ENCODE results near the gene MTMR2.

DNA sequence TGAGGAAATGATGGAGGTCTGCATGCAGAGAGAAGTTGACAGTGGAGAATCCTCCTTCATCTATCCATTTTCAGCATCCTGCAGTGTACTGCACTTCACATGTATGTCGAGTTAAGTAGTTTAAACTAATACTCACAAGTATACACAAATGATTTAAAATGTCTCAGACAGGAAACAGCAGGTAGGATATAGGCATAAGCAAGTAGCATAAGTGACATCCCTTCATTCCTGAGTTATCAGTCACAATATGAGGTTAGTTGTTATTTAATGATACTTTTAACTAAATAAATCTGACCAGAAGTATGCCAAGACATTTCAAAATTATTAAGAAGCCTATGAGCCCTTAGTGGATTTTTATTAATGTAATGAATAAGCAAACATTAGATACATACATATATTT, 37.4 kb downstream of the MTMR2 start:
- TF ChIP-seq, protein P1, sequence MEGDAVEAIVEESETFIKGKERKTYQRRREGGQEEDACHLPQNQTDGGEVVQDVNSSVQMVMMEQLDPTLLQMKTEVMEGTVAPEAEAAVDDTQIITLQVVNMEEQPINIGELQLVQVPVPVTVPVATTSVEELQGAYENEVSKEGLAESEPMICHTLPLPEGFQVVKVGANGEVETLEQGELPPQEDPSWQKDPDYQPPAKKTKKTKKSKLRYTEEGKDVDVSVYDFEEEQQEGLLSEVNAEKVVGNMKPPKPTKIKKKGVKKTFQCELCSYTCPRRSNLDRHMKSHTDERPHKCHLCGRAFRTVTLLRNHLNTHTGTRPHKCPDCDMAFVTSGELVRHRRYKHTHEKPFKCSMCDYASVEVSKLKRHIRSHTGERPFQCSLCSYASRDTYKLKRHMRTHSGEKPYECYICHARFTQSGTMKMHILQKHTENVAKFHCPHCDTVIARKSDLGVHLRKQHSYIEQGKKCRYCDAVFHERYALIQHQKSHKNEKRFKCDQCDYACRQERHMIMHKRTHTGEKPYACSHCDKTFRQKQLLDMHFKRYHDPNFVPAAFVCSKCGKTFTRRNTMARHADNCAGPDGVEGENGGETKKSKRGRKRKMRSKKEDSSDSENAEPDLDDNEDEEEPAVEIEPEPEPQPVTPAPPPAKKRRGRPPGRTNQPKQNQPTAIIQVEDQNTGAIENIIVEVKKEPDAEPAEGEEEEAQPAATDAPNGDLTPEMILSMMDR (conservative IDR thresholded peaks at IDR 0.05; ENCODE audit: low read depth in 2 of 2): no peak
- TF ChIP-seq EZH2 (IDR thresholded peaks at IDR 0.05; ENCODE audit: low read depth, unreplicated experiment): no peak
- TF ChIP-seq STAT1 (IDR thresholded peaks at IDR 0.05; ENCODE audit: unreplicated experiment): no peak
- TF ChIP-seq, protein P2, sequence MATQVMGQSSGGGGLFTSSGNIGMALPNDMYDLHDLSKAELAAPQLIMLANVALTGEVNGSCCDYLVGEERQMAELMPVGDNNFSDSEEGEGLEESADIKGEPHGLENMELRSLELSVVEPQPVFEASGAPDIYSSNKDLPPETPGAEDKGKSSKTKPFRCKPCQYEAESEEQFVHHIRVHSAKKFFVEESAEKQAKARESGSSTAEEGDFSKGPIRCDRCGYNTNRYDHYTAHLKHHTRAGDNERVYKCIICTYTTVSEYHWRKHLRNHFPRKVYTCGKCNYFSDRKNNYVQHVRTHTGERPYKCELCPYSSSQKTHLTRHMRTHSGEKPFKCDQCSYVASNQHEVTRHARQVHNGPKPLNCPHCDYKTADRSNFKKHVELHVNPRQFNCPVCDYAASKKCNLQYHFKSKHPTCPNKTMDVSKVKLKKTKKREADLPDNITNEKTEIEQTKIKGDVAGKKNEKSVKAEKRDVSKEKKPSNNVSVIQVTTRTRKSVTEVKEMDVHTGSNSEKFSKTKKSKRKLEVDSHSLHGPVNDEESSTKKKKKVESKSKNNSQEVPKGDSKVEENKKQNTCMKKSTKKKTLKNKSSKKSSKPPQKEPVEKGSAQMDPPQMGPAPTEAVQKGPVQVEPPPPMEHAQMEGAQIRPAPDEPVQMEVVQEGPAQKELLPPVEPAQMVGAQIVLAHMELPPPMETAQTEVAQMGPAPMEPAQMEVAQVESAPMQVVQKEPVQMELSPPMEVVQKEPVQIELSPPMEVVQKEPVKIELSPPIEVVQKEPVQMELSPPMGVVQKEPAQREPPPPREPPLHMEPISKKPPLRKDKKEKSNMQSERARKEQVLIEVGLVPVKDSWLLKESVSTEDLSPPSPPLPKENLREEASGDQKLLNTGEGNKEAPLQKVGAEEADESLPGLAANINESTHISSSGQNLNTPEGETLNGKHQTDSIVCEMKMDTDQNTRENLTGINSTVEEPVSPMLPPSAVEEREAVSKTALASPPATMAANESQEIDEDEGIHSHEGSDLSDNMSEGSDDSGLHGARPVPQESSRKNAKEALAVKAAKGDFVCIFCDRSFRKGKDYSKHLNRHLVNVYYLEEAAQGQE (IDR thresholded peaks at IDR 0.05; ENCODE audit: unreplicated experiment): no peak
- no peak for TF ChIP-seq POLR2AphosphoS5 (IDR thresholded peaks at IDR 0.05; ENCODE audit: low read depth)
- TF ChIP-seq EZH2phosphoT487 (IDR thresholded peaks at IDR 0.05; ENCODE audit: unreplicated experiment): no peak
- TF ChIP-seq, protein P3, sequence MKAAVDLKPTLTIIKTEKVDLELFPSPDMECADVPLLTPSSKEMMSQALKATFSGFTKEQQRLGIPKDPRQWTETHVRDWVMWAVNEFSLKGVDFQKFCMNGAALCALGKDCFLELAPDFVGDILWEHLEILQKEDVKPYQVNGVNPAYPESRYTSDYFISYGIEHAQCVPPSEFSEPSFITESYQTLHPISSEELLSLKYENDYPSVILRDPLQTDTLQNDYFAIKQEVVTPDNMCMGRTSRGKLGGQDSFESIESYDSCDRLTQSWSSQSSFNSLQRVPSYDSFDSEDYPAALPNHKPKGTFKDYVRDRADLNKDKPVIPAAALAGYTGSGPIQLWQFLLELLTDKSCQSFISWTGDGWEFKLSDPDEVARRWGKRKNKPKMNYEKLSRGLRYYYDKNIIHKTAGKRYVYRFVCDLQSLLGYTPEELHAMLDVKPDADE (IDR thresholded peaks at IDR 0.05): no peak
- TF ChIP-seq, protein P4, sequence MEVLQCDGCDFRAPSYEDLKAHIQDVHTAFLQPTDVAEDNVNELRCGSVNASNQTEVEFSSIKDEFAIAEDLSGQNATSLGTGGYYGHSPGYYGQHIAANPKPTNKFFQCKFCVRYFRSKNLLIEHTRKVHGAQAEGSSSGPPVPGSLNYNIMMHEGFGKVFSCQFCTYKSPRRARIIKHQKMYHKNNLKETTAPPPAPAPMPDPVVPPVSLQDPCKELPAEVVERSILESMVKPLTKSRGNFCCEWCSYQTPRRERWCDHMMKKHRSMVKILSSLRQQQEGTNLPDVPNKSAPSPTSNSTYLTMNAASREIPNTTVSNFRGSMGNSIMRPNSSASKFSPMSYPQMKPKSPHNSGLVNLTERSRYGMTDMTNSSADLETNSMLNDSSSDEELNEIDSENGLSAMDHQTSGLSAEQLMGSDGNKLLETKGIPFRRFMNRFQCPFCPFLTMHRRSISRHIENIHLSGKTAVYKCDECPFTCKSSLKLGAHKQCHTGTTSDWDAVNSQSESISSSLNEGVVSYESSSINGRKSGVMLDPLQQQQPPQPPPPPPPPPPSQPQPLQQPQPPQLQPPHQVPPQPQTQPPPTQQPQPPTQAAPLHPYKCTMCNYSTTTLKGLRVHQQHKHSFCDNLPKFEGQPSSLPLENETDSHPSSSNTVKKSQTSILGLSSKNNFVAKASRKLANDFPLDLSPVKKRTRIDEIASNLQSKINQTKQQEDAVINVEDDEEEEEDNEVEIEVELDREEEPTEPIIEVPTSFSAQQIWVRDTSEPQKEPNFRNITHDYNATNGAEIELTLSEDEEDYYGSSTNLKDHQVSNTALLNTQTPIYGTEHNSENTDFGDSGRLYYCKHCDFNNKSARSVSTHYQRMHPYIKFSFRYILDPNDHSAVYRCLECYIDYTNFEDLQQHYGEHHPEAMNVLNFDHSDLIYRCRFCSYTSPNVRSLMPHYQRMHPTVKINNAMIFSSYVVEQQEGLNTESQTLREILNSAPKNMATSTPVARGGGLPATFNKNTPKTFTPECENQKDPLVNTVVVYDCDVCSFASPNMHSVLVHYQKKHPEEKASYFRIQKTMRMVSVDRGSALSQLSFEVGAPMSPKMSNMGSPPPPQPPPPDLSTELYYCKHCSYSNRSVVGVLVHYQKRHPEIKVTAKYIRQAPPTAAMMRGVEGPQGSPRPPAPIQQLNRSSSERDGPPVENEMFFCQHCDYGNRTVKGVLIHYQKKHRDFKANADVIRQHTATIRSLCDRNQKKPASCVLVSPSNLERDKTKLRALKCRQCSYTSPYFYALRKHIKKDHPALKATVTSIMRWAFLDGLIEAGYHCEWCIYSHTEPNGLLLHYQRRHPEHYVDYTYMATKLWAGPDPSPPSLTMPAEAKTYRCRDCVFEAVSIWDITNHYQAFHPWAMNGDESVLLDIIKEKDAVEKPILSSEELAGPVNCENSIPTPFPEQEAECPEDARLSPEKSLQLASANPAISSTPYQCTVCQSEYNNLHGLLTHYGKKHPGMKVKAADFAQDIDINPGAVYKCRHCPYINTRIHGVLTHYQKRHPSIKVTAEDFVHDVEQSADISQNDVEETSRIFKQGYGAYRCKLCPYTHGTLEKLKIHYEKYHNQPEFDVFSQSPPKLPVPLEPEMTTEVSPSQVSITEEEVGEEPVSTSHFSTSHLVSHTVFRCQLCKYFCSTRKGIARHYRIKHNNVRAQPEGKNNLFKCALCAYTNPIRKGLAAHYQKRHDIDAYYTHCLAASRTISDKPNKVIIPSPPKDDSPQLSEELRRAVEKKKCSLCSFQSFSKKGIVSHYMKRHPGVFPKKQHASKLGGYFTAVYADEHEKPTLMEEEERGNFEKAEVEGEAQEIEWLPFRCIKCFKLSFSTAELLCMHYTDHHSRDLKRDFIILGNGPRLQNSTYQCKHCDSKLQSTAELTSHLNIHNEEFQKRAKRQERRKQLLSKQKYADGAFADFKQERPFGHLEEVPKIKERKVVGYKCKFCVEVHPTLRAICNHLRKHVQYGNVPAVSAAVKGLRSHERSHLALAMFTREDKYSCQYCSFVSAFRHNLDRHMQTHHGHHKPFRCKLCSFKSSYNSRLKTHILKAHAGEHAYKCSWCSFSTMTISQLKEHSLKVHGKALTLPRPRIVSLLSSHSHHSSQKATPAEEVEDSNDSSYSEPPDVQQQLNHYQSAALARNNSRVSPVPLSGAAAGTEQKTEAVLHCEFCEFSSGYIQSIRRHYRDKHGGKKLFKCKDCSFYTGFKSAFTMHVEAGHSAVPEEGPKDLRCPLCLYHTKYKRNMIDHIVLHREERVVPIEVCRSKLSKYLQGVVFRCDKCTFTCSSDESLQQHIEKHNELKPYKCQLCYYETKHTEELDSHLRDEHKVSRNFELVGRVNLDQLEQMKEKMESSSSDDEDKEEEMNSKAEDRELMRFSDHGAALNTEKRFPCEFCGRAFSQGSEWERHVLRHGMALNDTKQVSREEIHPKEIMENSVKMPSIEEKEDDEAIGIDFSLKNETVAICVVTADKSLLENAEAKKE (CRISPR knock-in tag; IDR thresholded peaks at IDR 0.05): no peak
- no peak for TF ChIP-seq NANOG (IDR thresholded peaks at IDR 0.05; ENCODE audit: borderline replicate concordance)
- TF ChIP-seq JUNB (IDR thresholded peaks at IDR 0.05; ENCODE audit: unreplicated experiment): no peak
- TF ChIP-seq CREB1 (CRISPR knock-in tag; IDR thresholded peaks at IDR 0.05; ENCODE audit: low read depth): no peak
- TF ChIP-seq ZNF331 (CRISPR knock-in tag; IDR thresholded peaks at IDR 0.05; ENCODE audit: low read depth): no peak
- TF ChIP-seq ZNF114 (CRISPR knock-in tag; IDR thresholded peaks at IDR 0.05): no peak

Measured in GM23338 (cell line).